Measurements from ENCODE around the gene NID2. TPM values are rescaled to one million over a fixed set of nuclear protein-coding genes. Genes with fewer than 3 reads are reported as not detected.

Gene NID2
- total RNA-seq, 1 donor from 2014 or later: 125 TPM

DNA sequence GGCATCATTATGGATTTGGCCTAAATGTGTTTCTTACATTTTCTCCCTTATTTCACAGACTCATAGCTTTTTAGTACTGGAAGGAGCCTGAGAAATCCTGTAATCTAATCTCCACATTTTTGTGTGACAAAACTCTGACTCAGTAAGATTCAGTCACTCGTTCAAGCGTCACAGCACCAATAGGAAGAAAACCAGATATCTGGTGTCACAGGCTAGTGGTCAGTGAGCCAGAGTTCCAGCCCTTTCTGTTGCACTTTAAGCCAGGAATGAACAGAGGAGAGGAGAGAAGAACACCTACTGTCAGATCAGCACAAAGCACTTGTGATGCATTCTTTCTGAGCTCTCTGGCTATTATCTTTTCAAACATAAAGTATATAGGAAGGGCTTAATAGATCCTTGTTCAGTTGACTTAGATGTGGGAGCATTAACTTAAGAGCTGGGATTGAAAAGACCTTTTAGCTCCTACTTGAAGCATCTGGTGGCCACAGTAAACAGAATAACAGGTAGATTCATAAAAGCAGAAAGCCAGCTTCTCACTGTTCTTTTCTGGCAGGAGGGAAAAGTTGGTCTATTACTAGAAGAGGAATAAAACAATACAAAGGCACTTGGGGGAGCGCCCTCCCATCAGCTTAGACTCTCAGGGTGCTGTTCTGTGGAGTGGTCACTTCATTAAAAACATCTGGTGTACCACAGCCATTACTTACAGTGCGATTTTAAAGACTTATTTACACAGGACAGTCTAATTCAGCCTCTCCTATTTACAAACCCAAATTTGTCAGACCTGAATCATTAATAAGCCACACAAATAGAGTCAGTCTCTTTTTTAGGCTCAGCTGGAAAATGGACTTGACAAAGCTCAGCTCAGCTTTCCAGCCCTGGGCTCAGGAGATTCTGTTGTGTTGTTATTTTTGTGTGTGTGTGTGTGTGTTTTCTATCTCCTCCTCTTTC is 12.2 kb upstream of the NID2 start:
- DNase-seq (ENCODE audit: low spot score): no peak
- intact Hi-C loops (cut with DNase I): no loop called here
- ATAC-seq: peak; percentile 19

DNA sequence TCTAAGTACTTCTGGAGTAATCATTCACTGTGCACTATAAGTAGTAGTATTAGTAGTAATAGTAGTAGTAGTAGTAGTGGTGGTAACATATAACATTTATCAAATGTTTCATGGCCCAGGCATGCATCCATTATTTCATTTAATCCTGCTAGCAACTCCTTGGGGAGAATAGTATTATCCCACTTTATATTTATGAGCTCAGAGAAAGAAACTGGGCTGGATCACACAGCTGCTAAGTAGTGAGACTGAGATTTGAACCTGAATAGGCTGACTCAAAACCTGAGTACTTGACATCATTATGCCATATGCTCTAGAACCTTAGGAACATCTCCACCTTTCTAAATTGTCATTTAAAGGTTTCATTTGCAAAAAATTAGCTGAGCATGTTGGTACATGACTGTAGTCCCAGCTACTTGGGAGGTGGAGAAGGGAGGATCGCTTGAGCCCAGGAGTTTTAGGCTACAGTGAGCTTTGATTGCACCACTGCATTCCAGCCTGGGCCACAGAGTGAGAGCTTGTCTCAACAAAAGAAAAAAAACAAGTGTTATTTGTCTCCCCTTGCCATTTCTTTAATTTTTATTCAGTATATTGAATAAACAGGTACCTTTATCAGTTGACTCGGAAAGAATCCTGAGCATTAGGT is 11.4 kb upstream of the NID2 start:
- intact Hi-C loops (cut with DNase I): no loop called here
- peak; percentile 48 for ATAC-seq
- no peak for DNase-seq (ENCODE audit: low spot score)

DNA sequence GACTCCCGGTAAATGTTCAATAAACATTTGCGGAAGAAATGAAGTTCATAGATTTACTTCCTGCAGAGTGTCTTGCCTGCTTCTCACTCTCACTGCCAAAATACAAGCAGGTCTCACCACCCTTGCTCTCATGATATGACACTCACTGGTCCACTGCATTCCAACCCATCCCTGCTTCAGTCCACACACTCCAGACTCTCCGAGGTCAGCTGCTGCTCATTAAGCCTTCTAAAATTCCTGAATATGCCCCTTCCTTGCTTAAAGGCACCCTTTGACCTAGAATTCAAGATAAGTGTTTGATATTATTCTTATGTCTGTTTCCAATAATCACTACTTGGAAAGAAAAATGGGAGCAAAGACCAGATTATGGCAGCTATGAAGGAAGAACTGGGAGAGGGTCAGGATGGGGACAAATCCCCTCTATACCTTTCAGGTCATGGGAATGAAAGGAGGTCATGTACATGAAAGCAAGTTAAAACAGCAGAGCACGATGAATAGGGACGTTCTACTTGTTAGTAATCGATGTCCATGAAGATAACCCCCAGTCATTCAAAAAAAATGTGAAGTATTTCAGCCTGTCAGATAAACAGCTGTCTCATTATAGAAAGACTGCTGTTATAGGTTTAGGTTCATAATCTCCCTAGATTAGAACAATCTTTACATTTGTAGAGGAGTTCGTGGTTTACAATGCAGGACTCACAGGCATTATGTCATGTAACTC is 10.5 kb upstream of the NID2 start:
- intact Hi-C loops (cut with DNase I): no loop called here
- DNase-seq (ENCODE audit: low spot score) (no peak), ATAC-seq (no peak)

DNA sequence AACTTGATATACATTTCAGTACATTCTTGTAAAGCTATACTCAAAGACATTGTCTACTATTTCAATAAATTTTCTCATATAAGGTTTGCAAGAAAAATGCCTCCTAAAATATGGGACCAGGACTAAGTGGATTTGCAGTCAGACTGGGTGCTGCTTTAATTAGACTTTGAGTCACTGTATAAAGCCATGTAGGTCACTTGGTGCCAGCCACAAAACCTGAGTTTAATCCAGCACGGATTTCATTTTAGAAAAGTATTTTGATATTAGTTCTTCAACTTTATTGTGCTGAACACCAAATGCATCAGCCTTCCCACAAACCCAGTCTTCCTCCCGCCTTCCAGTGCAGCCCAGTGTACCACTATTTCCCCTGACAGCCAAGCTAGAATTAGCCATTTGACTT is 9.9 kb upstream of the NID2 start:
- DNase-seq (ENCODE audit: low spot score): no peak
- intact Hi-C loops (cut with DNase I): no loop called here
- no peak for ATAC-seq

DNA sequence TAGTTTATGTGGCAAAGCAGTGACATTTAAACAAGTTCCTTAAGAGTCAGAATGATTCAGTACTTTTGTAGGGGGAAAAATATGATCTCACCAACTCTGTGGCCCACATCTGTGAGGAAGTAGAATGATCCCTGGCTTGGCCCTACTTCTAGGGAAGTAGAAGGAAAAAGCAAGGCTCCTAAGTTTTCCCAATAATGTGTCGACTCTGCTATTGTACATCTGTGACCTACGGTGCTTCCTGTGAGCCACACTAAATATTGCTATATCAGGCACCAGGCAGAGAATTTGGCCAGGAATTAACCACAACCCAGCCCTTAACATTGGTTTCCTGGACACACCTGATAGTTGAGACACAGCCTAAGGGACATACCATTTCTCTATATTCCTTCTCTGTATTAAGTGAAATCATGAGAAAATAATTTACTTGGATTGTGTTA is 9.3 kb upstream of the NID2 start:
- no peak for DNase-seq (ENCODE audit: low spot score)
- intact Hi-C loops (cut with DNase I): no loop called here
- ATAC-seq: no peak

DNA sequence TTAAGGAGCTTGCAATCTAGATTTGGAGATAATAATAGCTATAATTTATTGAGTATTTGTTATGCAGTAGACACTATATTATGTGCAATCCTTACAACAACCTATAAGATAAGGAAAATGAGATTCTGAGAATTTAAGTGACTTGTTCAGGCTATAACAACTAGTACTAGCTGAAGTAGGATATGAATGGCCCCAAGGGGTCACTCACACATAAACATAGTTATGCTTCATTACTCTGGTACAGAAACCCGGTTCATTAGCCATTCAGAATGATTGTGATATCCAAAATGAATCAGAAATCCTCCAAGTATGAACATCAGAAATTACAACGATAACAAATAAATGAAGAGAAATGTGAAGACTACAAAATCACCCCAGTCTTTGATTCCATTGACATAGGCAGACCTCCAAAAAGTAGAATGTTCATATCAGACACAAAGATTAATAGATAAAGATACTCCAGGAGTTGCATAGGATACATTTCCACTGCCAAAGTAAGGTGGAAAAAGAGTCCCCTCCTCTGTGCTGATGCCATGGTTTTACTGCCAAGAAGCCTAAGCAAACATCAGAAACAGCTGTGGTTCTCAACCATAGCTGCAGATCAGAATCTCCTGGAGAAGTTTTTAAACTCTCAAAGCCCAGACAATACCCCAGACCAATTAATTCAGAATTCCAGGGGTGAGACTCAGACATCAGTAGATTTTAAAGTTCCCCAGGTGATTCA is 8.6 kb upstream of the NID2 start:
- DNase-seq (ENCODE audit: low spot score) (no peak), ATAC-seq (no peak)
- intact Hi-C loops (cut with DNase I): no loop called here

DNA sequence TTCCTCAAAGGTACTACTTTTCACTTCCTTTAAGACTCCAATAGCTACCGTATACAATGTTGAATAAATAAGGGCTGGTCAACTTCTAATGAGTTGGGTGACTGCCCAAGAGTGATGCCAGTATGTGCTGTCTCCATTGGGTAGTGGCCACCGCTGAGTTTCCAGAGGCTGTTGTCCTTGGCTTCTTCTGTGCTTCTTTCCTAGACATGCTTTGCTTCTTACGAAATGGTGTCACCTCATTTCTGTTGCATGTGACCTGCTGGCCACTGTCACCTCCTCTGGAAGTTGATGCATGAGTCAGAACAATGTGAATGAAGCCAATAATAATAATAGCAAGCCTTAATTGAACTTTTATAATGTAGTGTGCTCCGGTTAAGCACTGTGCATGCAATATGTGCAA is 7.5 kb upstream of the NID2 start:
- DNase-seq (ENCODE audit: low spot score) (no peak), ATAC-seq (peak; percentile 58)
- intact Hi-C loops (cut with DNase I): no loop called here

DNA sequence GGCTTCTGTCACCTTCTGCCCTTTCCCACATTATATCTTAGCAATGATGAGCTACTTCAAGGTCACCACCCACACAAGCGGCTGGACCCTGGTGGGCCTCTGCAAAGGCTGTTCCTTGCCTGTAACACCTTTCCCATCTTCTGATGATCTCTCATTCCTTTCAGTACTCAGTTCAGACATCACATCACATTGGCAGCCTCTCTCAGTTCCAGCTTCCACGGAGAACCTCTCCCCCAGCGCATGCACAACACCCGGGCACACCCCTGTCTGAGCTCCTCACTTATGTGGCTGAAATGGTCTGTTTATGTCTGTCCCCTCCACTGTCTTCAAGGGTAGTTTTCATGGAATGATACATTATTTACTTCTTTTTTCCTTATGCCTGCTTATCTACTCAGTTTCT is 6.5 kb upstream of the NID2 start:
- intact Hi-C loops (cut with DNase I): no loop called here
- ATAC-seq (no peak), DNase-seq (ENCODE audit: low spot score) (no peak)

DNA sequence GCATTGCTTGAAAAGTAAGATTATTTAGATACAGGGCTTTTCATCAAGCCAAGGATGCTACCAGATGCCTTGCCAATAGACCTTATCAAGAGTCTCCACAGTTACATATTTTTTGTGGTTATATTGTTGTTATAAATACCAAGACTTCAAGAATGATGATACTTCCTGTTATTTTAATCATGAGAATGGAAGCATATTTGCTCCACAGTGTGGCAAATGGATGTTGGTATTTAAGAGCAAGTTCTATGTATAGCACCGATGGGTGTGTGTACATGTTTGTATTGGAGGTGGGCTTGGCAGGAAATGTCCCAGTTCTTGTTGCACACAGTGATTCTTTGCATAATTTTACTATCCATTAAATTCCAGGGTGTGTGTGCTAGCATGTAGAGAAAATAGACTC is 4.4 kb upstream of the NID2 start:
- intact Hi-C loops (cut with DNase I): no loop called here
- ATAC-seq (no peak), DNase-seq (ENCODE audit: low spot score) (no peak)

DNA sequence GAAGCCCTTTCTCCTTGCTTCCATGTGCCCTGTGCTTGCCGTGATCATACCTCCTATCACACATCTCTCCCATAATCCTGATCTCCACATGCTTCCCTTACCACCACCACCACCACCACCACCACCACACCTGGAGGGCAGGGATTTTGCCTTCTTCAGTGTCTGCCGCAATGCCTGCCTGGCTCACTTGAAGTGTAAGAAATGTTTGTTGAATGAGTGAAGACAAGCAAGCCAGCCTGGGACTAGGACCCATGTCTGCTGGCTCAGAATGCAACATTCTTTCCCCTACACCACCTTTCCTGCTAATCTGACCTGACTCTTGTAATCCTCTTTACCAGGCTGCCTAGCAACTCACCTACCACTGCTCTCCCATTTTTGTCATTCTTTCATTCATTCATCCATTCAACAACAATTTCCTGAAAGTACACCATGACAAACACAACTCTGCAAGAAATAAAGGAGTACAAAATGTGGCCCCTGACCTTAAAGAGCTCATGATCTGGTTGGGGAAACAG is 3.5 kb upstream of the NID2 start:
- ATAC-seq (no peak), DNase-seq (ENCODE audit: low spot score) (no peak)
- intact Hi-C loops (cut with DNase I): no loop called here

DNA sequence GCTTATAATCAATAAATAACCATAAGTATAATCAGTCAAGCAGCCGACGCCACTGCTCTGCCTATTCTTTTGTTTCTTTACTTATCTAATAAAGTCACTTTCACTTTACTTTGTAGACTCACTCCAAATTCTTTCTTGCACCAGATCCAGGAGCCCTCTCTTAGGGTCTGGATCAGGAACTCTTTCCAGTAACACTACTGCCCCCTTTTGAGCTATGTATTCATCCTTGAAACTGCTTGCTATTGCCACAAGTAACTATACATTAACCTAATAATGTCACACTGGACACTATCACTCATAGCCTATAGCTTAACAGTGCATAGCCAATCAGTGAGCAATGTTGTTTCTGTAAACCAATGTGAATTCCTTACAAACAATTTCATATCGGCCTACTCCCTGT is 2.8 kb upstream of the NID2 start:
- DNase-seq (ENCODE audit: low spot score): no peak
- intact Hi-C loops (cut with DNase I): no loop called here
- ATAC-seq: no peak

DNA sequence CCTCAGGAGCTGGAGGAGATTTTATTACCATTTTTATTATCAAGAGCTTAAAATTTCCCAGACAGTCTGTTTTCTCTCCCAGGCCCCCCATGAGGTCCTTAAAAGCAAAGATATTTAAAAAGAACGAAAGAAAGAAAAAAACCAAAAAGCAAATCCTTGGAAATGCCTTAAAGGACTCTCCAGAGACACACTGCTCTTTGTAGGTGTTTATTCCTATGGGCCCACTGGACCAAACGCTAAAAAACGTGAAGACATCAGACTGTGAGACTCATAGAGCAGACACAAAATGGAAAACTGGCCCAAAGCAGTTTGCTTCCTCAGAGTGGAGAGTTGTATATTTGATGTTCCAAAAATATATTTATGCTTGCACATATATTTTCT is 1.2 kb upstream of the NID2 start:
- intact Hi-C loops (cut with DNase I): no loop called here
- ATAC-seq: no peak
- DNase-seq (ENCODE audit: low spot score): no peak

DNA sequence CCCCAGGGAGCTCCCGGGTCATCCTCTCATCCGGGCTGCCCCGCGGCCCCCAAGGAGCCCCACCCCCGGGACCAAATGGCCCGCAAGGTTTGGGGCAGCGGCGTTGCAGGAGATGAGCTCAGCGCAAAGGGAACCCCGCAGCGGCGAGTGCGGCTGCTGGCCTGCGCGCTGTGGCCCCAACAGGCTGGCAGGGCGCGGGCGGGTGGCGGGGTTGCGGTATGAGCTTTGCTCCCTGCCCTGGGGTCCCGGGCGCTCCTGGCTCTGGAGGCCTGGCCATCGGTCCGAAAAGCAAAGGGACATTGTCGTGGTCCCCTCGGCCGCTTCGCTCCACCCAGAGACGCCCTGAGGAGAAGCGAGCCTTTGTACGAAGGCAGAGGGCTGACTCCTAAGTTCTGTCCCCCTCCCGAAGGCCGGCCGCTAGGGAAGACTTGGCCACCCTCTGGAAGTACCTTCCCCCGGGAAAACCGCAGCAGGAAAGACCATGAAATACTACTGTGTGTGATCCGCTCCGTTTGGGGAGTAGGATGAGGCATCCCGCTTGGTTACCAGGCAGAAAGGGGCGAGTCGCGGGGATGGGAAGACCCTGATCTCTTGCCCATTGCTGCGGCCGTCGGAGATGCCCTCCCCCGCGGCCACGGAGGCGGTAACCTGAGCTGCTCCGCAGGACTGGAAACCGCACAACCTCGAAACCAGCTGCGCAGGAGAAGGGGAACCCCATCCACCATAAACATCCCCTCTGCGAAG is 620 bp upstream of the NID2 start:
- peak; percentile 75 for ATAC-seq
- no peak for DNase-seq (ENCODE audit: low spot score)
- intact Hi-C loops (cut with DNase I): no loop called here

DNA sequence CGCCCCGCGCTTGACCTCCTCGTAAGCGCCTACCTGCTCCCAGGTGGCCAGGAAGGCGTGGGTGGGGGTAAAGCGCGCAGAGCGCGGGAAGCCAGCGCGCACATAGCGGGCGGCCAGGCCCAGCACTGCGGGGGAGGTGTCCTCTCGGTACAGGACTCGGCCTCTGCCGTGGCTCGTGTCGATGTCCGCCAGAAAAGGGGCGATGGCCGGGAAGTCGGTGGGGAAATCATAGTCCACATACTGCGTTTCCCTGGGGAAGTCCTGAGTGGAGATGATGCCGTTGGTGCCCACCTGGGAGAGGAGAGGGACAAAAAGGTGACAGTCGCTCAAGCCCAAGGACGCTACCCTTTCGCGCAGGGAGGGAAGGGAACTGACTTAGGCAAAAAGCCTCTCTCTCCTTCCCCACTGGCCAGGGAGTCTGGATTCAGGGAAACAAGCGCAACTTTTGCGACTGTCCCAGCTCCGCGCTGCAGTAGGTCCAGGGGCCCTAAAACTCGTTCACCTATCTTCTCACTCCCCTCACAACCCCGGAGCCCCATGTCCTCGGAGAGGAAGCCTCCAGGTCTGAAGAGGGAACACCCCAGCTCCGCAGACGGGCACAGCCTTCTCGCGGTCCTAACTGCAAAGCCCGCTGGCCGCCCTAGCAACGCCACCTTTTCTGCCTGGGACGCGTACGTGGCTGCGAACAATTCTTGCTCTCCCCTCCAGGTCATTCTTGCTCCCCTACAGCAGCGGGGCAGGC is 815 bp downstream of the NID2 start:
- intact Hi-C loops (cut with DNase I): no loop called here
- ATAC-seq (peak; percentile 56), DNase-seq (ENCODE audit: low spot score) (peak; percentile 69)

DNA sequence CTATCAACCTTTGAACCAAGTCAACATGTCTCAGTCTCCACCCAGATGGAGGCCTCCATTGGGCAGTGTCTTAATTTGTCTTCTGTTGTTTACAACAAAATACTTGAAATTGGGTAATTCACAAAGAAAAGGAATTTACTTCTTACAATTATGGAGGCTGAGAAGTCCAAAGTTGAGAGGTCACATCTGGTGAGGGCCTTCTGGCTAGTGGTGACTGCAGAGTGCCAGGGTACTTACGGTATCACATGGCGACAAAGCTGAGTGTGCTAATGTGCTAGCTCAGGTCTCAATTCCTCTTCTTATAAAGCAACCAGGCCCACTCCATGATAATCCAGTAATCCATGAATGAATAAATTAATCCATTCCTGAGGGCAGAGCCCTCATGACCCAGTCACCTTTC is 4.7 kb downstream of the NID2 start:
- DNase-seq (ENCODE audit: low spot score): no peak
- ATAC-seq: no peak
- intact Hi-C loops (cut with DNase I): no loop called here

DNA sequence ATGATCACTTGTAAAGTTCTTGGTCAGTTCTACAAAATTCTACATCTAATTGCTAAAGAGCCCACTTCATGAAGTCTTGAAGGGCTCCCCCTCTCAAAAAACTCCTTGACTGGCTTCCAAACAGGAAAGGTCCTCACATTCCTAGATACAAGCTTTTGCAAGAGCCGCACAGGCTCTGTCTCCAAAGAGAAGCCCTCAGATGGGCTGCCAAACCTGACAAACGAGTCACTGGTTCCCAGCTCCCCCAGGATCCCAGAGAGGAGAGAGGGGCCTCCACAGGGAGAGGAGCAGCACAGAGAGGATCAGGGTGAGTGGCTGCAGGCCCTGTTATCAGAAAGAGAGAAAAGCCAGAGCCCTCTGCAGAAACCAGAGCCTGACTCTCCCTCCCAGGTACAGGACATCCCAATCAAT is 5.8 kb downstream of the NID2 start:
- ATAC-seq (no peak), DNase-seq (ENCODE audit: low spot score) (no peak)
- intact Hi-C loops (cut with DNase I): no loop called here

DNA sequence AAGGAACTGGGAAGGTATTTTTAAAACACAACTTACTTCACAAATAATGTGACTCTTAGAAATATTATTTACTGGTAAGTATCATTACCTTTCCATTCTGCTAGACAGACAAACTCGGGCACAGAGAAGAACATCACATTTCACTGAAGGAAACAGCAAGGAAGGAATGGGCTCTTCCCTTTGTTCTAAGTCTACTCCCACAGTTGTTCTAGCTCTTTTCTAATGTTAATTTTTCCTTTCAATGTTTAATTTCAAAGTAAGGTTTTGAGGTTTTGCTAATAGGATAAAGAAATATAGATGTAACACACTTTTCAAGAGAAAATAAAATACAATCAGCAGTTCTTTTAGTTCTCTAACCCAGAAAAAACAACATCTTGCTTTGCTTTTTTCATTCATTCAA is 7.0 kb downstream of the NID2 start:
- ATAC-seq (no peak), DNase-seq (ENCODE audit: low spot score) (no peak)
- intact Hi-C loops (cut with DNase I): no loop called here

DNA sequence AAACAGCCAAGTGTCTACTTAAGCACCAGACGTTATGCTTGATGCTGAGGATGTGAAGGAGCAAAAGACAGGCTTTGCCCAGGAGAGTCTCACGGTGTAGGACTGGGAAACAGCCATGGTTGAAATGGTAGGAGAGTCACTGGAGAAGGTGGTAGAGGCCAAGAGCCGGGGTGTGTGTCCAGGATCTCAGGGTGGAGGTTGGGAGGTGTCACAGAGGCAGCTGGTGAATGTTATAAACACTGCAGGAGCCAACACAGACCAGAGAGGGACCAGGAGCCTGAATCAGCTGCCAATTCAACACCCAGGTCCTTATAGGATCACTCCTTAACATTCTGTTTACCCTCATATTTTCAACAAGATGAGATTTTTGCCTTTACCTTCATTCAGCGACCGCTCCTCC is 7.5 kb downstream of the NID2 start:
- ATAC-seq (no peak), DNase-seq (ENCODE audit: low spot score) (no peak)
- intact Hi-C loops (cut with DNase I): no loop called here
